Fibroblast of pulmonary artery (primary cell): ENCODE data around the gene GFY.

ENCODE experiments used
- DNase-seq: peaks from one replicate; pipeline ENCODE4 v3.0.0-alpha.2; 2010; ENCODE audit warnings: low read depth
- H3K4me3 ChIP-seq: replicated peaks from 2 replicates; pipeline ENCODE4 v1.5.1; 2011; ENCODE audit warnings: low read depth, mild to moderate bottlenecking, control low read depth, low read length, moderate library complexity
- TF ChIP-seq, protein P1 (sequence below): IDR thresholded peaks from 2 replicates; pipeline ENCODE4 v1.5.1; 2011; ENCODE audit warnings: mild to moderate bottlenecking, control low read depth, low read length, inconsistent platforms; ENCODE audit errors: missing control alignments

The GFY gene

DNA sequence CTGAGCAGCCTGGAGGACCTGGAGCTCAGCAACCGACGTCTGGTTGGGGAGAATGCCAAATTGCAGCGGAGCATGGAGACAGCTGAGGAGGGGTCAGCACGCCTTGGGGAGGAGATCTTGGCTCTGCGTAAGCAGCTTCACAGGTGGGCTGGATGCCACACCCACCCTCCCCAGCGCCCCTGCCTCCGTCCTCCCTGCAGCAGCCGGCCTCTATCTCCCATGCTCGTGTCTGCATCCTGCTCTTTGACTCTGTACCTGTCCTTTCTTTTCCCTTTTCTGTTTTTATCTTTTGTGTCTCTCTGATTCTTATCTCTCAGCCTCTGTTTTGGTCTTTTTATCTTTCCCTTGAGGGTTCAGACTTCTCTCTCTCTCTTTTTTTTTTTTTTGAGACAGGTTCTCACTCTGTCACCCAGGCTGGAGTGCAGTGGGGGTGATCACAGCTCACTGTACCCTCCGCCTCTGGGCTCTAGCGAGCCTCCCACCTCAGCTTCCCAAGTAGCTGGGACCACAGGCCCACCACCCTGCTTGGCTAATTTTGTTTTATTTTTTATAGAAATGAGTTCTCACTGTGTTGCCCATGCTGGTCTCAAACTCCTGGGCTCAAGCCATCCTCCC, 27.1 kb upstream of the GFY start:
- H3K4me3 ChIP-seq = no peak overlapping the region
- TF ChIP-seq, protein P1, sequence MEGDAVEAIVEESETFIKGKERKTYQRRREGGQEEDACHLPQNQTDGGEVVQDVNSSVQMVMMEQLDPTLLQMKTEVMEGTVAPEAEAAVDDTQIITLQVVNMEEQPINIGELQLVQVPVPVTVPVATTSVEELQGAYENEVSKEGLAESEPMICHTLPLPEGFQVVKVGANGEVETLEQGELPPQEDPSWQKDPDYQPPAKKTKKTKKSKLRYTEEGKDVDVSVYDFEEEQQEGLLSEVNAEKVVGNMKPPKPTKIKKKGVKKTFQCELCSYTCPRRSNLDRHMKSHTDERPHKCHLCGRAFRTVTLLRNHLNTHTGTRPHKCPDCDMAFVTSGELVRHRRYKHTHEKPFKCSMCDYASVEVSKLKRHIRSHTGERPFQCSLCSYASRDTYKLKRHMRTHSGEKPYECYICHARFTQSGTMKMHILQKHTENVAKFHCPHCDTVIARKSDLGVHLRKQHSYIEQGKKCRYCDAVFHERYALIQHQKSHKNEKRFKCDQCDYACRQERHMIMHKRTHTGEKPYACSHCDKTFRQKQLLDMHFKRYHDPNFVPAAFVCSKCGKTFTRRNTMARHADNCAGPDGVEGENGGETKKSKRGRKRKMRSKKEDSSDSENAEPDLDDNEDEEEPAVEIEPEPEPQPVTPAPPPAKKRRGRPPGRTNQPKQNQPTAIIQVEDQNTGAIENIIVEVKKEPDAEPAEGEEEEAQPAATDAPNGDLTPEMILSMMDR = no peak

DNA sequence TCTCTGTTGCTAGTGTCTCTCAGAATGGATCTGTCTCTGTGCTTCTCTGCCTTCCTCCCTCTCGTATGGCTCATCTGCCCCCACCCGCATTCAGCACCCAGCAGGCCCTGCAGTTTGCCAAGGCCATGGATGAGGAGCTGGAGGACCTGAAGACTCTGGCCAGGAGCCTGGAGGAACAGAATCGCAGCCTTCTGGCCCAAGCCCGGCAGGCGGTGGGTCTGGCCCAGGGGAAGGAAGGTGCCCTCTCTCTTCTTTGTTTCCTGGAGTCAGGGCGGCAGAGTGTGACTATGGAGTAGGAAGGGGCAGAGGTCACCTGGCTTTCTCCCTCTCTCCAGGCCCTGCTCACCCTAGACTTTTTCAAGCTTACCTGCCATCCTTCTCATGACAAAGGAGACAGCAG, 26.3 kb upstream of the GFY start:
- no peak overlapping the region for H3K4me3 ChIP-seq
- TF ChIP-seq, protein P1 = no peak
- no peak for DNase-seq

More for the DNA sequence above, 27.1 kb upstream of the GFY start:
- no peak for DNase-seq

DNA sequence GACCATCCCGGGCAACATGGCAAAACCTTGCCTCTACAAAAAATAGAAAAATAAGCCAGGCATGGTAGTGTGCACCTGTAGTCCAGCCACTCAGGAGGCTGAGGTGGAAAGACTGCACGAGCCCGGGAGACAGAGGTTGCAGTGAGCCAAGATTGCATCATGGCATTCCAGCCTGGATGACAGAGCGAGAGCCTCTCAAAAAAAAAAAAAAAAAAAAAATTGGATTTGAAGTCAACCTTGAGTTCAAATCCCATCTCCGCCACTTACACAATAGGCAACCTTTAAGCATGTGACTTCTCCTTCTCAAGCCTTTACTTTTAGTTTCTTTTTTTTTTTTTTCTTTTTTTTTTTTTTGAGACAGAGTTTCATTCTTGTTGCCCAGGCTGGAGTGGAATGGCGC, 25.2 kb upstream of the GFY start:
- TF ChIP-seq, protein P1 = no peak
- no peak for DNase-seq
- no peak overlapping the region for H3K4me3 ChIP-seq

DNA sequence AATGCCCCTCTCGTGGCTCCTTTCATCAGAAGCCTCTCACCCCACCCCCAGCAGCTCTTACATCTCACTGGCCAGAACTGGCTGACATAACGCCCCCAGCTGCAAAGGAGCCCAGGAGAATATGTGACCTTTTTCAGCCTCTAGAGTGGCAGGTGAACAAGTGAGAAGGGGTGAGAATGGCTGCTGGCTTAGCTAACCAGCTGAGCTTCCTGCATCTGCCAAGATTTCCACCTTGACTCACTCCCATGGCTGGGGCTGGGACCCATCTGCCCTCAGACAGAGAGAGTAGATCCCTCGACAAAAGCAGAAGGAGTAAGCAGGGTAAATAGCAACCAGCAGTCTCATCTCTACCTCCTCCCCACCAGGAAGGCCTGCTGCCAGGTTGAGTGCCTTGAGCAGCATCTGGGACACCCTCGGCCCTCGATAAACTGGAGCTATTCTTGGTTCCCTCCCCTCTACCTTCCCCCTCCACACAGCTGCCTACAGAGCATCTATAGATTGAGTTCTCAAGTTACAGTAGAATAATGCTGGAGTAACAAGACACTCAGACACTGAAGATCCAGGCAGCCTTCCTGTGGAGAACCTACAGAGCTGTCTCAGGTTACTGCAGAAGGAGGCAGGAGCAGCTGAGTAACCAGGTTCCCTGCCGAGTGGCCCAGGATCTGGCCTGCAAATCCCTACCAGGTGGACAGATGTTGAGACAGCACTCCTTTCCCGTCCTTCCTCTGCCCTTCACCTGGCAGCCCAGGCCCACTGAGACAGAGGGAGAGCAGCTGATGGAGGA, 21.6 kb upstream of the GFY start:
- no peak overlapping the region for H3K4me3 ChIP-seq
- DNase-seq = no peak
- TF ChIP-seq, protein P1 = no peak

DNA sequence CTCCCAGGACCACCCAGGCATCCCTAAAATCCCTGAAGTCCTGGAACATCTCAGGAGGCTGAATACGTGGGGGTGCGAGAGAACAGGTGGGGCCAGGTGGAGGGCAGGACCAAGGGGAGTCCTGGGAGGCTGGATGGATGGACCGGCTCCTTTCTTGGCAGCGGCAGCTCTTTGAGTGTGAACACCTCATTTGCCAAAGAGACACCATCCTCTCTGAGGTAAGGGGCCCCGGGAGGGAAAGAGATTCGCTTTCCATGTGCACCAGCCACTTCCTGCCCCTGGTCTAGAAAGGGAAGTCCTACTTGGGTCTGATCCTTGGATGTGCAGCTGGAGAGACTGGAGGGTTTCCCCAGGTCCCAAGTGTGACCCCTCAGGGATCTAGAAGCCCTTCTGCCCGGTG, 18.1 kb upstream of the GFY start:
- TF ChIP-seq, protein P1 = no peak
- no peak for DNase-seq
- H3K4me3 ChIP-seq = no peak overlapping the region

DNA sequence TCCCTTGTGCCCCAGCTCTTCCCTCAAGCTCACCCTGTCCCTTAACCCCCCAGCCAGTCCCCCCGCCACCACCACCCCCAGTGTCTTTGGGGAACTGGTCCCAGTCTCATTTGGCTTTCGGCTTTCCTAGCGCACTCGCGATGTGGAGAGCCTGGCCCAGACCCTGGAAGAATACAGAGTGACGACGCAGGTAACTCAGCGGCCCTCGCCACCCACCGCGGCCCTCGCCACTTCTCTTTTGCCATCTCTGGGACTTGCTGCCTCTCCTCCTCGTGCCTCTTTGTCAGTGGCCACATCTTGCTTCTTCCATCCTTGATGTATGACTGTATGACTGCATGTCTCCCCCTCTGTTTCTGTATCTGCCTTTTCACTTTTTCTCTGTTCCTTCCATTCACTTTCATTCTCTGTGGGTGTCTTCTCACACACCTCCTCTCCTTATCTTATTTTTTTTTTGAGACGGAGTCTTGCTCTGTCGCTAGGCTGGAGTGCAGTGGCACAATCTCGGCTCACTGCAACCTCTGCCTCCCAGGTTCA, 17.6 kb upstream of the GFY start:
- TF ChIP-seq, protein P1 = no peak
- no peak overlapping the region for H3K4me3 ChIP-seq
- no peak for DNase-seq
